ENCODE data around the gene PFDN2. TPM values are rescaled to one million over a fixed set of nuclear protein-coding genes. Genes with fewer than 3 reads are reported as not detected.

PFDN2 gene
- polyA plus RNA-seq, 1 of the 3 experiments (the other 2 are of a cell fraction) = 445 TPM

DNA sequence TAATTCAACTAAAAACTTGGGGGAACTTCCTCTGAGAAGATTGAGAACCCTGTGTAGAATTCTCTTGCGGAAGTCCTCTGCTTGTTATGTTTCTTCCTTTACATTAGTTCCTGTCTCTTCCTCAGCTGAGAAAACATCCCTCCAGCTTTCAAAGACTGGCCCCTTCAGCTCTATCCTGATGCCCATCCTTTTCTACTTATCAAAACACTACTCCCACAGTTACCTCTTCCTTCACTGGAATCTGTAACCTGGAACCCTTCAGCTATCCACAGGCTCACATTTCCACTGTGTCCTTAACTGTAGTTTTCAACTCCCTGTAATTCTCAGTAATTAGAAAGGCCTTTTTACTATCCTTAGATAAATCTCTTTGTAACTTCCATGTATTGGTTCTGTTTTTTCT is 20.6 kb upstream of the PFDN2 start:
- ChIA-PET POLR2A (no interaction called here), CTCF (interaction anchor here (0.7 to 2.6 kb wide), 7 partner anchors 16 to 411 kb away, joined by 3 to 15 read pairs (median 6); partner anchors contain the start of genes KLHDC9, PPOX and TSTD1)
- Histone ChIP-seq H3K27me3 (ENCODE audit: insufficient read depth) (no peaks in the 10 kb centered on the region), H3K79me2 (ENCODE audit: insufficient read depth) (peaks cover 18% of the 10 kb centered on the region), H3K4me2 (no peak overlapping the region), H2AFZ (ENCODE audit: low read depth) (no peak overlapping the region), H4K20me1 (ENCODE audit: insufficient read depth) (no peaks in the 10 kb centered on the region), H3K4me3 (ENCODE audit: low read depth in 2 of 2, low read length in 1 of 2) (no peak overlapping the region), H3K9ac (no peak overlapping the region), H3K4me1 (ENCODE audit: control insufficient read depth in 1 of 2, insufficient read depth in 2 of 2, low read depth in 1 of 2, low read length in 1 of 2) (peaks cover 0 to 2% of the 10 kb centered on the region in 2 experiments; a peak in 1 of 4 replicates), H3F3A (replicated peaks; ENCODE audit: insufficient read depth) (peaks cover 14% of the 10 kb centered on the region), H3K36me3 (replicated peaks in 1 of 2; ENCODE audit: control insufficient read depth in 1 of 2, insufficient read depth in 2 of 2, low read length in 1 of 2) (no peaks in the 10 kb centered on the region), H3K9me2 (no peaks in the 10 kb centered on the region), H3K27ac (ENCODE audit: low read depth in 2 of 2, low read length in 1 of 2) (no peak overlapping the region), H3K9me3 (no peaks in the 10 kb centered on the region)
- 96% methylated on average over 1 of the region's 1 CpG for WGBS (ENCODE audit: low lambda C conversion rate)
- no peak for TF ChIP-seq TCF12 (IDR thresholded peaks at IDR 0.05)
- no peak for TF ChIP-seq YY1 (IDR thresholded peaks at IDR 0.05; ENCODE audit: low read depth)
- TF ChIP-seq, protein P1, sequence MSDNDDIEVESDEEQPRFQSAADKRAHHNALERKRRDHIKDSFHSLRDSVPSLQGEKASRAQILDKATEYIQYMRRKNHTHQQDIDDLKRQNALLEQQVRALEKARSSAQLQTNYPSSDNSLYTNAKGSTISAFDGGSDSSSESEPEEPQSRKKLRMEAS (IDR thresholded peaks at IDR 0.05; ENCODE audit: low read depth) = no peak
- TF ChIP-seq CHD2 (IDR thresholded peaks at IDR 0.05; ENCODE audit: low read length, partially characterized antibody) = no peak
- no peak for TF ChIP-seq MEF2A (IDR thresholded peaks at IDR 0.05; ENCODE audit: borderline replicate concordance, low read depth)
- no peak for TF ChIP-seq GATA2 (CRISPR knock-in tag; IDR thresholded peaks at IDR 0.05)
- TF ChIP-seq, protein P2, sequence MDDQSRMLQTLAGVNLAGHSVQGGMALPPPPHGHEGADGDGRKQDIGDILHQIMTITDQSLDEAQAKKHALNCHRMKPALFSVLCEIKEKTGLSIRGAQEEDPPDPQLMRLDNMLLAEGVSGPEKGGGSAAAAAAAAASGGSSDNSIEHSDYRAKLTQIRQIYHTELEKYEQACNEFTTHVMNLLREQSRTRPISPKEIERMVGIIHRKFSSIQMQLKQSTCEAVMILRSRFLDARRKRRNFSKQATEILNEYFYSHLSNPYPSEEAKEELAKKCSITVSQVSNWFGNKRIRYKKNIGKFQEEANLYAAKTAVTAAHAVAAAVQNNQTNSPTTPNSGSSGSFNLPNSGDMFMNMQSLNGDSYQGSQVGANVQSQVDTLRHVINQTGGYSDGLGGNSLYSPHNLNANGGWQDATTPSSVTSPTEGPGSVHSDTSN (IDR thresholded peaks at IDR 0.05) = no peak
- TF ChIP-seq, protein P3, sequence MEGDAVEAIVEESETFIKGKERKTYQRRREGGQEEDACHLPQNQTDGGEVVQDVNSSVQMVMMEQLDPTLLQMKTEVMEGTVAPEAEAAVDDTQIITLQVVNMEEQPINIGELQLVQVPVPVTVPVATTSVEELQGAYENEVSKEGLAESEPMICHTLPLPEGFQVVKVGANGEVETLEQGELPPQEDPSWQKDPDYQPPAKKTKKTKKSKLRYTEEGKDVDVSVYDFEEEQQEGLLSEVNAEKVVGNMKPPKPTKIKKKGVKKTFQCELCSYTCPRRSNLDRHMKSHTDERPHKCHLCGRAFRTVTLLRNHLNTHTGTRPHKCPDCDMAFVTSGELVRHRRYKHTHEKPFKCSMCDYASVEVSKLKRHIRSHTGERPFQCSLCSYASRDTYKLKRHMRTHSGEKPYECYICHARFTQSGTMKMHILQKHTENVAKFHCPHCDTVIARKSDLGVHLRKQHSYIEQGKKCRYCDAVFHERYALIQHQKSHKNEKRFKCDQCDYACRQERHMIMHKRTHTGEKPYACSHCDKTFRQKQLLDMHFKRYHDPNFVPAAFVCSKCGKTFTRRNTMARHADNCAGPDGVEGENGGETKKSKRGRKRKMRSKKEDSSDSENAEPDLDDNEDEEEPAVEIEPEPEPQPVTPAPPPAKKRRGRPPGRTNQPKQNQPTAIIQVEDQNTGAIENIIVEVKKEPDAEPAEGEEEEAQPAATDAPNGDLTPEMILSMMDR (IDR thresholded peaks at IDR 0.05) = no peak
- TF ChIP-seq GABPA (IDR thresholded peaks at IDR 0.05; ENCODE audit: low read depth) = no peak
- TF ChIP-seq JUND (IDR thresholded peaks at IDR 0.05) = no peak
- no peak for DNase-seq

DNA sequence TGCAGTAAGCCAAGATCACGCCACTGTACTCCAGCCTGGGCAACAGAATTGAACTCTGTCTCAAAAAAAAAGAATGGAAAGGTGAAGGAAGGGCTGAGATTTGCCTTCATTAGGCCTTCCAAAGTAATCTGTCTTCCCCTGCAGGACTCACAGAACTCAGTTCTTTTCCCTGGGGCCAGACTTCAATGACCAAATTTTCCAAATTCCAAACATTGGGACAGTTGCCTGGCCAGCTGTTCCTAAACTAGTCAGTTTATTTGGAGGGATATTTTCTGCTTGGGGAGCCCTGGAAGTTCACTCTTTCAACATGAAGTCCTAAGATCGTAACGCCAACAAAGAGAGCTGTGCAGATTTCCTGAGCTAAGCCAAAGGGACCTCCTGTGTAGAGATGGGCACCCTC is 20.0 kb upstream of the PFDN2 start:
- Histone ChIP-seq H3K9me2 (no peaks in the 10 kb centered on the region), H3F3A (replicated peaks; ENCODE audit: insufficient read depth) (peaks cover 19% of the 10 kb centered on the region), H3K4me1 (ENCODE audit: control insufficient read depth in 1 of 2, insufficient read depth in 2 of 2, low read depth in 1 of 2, low read length in 1 of 2) (peaks cover 0 to 2% of the 10 kb centered on the region in 2 experiments; a peak in 1 of 4 replicates), H3K9ac (no peak overlapping the region), H3K9me3 (no peaks in the 10 kb centered on the region), H2AFZ (ENCODE audit: low read depth) (no peak overlapping the region), H3K79me2 (ENCODE audit: insufficient read depth) (peaks cover 18% of the 10 kb centered on the region), H3K27me3 (ENCODE audit: insufficient read depth) (no peaks in the 10 kb centered on the region), H4K20me1 (ENCODE audit: insufficient read depth) (no peaks in the 10 kb centered on the region), H3K4me2 (no peak overlapping the region), H3K4me3 (ENCODE audit: low read depth in 2 of 2, low read length in 1 of 2) (no peak overlapping the region), H3K27ac (ENCODE audit: low read depth in 2 of 2, low read length in 1 of 2) (no peak overlapping the region), H3K36me3 (replicated peaks in 1 of 2; ENCODE audit: control insufficient read depth in 1 of 2, insufficient read depth in 2 of 2, low read length in 1 of 2) (no peaks in the 10 kb centered on the region)
- POLR2A ChIA-PET = no interaction called here
- TF ChIP-seq SIN3A (IDR thresholded peaks at IDR 0.05; ENCODE audit: borderline replicate concordance, low read depth, low read length) = no peak
- TF ChIP-seq, protein P4, sequence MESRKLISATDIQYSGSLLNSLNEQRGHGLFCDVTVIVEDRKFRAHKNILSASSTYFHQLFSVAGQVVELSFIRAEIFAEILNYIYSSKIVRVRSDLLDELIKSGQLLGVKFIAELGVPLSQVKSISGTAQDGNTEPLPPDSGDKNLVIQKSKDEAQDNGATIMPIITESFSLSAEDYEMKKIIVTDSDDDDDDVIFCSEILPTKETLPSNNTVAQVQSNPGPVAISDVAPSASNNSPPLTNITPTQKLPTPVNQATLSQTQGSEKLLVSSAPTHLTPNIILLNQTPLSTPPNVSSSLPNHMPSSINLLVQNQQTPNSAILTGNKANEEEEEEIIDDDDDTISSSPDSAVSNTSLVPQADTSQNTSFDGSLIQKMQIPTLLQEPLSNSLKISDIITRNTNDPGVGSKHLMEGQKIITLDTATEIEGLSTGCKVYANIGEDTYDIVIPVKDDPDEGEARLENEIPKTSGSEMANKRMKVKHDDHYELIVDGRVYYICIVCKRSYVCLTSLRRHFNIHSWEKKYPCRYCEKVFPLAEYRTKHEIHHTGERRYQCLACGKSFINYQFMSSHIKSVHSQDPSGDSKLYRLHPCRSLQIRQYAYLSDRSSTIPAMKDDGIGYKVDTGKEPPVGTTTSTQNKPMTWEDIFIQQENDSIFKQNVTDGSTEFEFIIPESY (IDR thresholded peaks at IDR 0.05; ENCODE audit: borderline replicate concordance, low read depth) = no peak
- CTCF ChIA-PET = interaction anchor here (0.7 to 2.6 kb wide), 5 partner anchors 17 to 411 kb away, joined by 3 to 15 read pairs (median 6); partner anchors contain the start of genes KLHDC9 and PPOX
- DNase-seq = no peak
- WGBS (ENCODE audit: low lambda C conversion rate) = 100% methylated on average over 3 of the region's 3 CpGs
